Spleen (tissue), 7 donors: ENCODE measurements around the gene FOXC2.

Source experiments
- POLR2A ChIP-seq, 3 donors: fragments of 450-650 bp; IDR thresholded peaks; one replicate each; pipeline ENCODE4 v1.5.1; 2017; ENCODE audit warnings: antibody characterized with exemption in 3 of 3, mild to moderate bottlenecking in 1 of 3
- POLR2AphosphoS5 ChIP-seq, 3 donors: sonication (generic); formaldehyde crosslinking; IDR thresholded peaks; one replicate each; pipeline ENCODE4 v1.5.1; 2017; ENCODE audit warnings: antibody characterized with exemption in 3 of 3
- TF ChIP-seq, protein P1 (sequence below), 11 experiments: fragments of 200-600 bp in 7 of 11; fragments of 450-650 bp in 4 of 11; sonication (generic) in 4 of 11; IDR thresholded peaks in 8 of 11; conservative IDR thresholded peaks in 3 of 11; 1 replicate in 7 of 11; 2 replicates in 4 of 11; pipeline versions ENCODE4 v1.4.0 to v1.8.0; 2016 to 2021; ENCODE audit warnings: antibody characterized with exemption in 11 of 11, inconsistent platforms in 4 of 11, mild to moderate bottlenecking in 1 of 11
- donor health status: DM: no; HTN: no; CAD: no; lungs with moderate emphysema.
- donor health status: DM: no; HTN: no; CAD: no.
- donor health status: DM: no; HTN: no; CAD: no.

DNA sequence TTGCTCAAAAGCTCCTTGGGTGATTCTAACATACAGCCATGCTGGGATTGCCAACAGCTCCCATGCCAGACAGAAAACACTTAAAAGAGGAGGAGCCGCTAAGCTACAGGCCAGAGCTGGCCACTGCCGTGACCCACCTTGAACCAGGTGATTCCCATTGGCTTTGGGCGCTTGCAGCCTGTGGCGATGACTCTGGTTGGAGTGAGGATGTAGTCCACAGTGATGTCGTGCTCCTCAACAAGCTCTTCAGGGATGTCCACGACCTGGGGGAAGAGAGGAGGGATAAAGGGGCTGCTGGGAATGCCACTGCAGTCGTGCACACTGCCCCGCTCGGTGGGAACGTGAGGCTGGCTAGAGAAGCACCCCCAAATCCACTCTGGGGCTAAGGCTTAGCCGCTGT, 25.1 kb upstream of the FOXC2 start:
- TF ChIP-seq POLR2A (IDR thresholded peaks at IDR 0.05), result no peak
- TF ChIP-seq, protein P1, sequence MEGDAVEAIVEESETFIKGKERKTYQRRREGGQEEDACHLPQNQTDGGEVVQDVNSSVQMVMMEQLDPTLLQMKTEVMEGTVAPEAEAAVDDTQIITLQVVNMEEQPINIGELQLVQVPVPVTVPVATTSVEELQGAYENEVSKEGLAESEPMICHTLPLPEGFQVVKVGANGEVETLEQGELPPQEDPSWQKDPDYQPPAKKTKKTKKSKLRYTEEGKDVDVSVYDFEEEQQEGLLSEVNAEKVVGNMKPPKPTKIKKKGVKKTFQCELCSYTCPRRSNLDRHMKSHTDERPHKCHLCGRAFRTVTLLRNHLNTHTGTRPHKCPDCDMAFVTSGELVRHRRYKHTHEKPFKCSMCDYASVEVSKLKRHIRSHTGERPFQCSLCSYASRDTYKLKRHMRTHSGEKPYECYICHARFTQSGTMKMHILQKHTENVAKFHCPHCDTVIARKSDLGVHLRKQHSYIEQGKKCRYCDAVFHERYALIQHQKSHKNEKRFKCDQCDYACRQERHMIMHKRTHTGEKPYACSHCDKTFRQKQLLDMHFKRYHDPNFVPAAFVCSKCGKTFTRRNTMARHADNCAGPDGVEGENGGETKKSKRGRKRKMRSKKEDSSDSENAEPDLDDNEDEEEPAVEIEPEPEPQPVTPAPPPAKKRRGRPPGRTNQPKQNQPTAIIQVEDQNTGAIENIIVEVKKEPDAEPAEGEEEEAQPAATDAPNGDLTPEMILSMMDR (IDR thresholded peaks at IDR 0.05 in 8 of 11, conservative IDR thresholded peaks at IDR 0.05 in 3 of 11), result no peak
- TF ChIP-seq POLR2AphosphoS5 (IDR thresholded peaks at IDR 0.05), result no peak
